Upper lobe of left lung (tissue), 4 donors: ENCODE data around the gene ZNF621.

Experiments
- POLR2A ChIP-seq, 4 donors: fragments of 450-650 bp; IDR thresholded peaks; one replicate each; pipeline ENCODE4 v1.5.1; 2016 to 2017; ENCODE audit warnings: antibody characterized with exemption in 4 of 4, mild to moderate bottlenecking in 2 of 4
- TF ChIP-seq, protein P1 (sequence below), 6 experiments: fragments of 450-650 bp in 4 of 6; fragments of 200-600 bp in 2 of 6; sonication (generic) in 2 of 6; IDR thresholded peaks; one replicate each; pipeline ENCODE4 v1.5.1; 2016 to 2019; ENCODE audit warnings: antibody characterized with exemption in 6 of 6

DNA sequence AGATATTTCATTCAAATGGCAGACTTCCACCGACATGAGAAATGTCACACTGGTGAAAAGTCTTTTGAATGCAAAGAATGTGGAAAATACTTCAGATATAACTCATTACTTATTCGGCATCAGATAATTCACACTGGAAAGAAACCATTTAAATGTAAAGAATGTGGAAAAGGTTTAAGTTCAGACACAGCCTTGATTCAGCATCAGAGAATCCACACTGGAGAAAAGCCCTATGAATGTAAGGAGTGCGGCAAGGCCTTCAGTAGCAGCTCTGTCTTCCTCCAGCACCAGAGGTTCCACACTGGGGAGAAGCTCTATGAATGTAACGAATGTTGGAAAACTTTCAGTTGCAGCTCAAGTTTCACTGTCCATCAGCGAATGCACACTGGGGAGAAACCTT lies 8.6 kb upstream of the ZNF621 start:
- TF ChIP-seq POLR2A (IDR thresholded peaks at IDR 0.05): no peak
- TF ChIP-seq, protein P1, sequence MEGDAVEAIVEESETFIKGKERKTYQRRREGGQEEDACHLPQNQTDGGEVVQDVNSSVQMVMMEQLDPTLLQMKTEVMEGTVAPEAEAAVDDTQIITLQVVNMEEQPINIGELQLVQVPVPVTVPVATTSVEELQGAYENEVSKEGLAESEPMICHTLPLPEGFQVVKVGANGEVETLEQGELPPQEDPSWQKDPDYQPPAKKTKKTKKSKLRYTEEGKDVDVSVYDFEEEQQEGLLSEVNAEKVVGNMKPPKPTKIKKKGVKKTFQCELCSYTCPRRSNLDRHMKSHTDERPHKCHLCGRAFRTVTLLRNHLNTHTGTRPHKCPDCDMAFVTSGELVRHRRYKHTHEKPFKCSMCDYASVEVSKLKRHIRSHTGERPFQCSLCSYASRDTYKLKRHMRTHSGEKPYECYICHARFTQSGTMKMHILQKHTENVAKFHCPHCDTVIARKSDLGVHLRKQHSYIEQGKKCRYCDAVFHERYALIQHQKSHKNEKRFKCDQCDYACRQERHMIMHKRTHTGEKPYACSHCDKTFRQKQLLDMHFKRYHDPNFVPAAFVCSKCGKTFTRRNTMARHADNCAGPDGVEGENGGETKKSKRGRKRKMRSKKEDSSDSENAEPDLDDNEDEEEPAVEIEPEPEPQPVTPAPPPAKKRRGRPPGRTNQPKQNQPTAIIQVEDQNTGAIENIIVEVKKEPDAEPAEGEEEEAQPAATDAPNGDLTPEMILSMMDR (IDR thresholded peaks at IDR 0.05): no peak
